ENCODE data around the gene PARPBP.

DNA sequence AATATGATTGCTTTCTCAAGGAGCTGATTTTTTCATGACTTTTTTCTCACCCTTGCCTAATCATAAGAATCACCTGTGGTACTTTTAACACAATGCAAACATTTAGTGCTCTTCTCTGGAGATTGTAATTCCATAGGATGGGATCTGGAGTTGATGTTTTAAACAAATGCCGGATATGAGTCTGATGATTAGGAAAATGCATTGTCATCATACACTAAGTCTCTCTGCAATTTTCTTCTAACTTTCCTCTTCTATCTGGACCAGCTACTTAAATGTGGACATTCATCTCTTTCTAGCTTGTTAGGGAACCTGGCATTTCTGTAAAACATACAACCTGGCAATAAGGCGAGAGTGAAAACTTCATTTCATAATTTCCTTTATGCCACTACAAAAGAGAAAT lies 54.1 kb downstream of the PARPBP start:
- no peak for TF ChIP-seq POLR2A (IDR thresholded peaks at IDR 0.05)
- no peak for TF ChIP-seq CTCF (IDR thresholded peaks at IDR 0.05)
